ENCODE measurements around the gene TMEM229B.

Gene TMEM229B

GRCh38 chr14:67528276-67528675 is 39.8 kb upstream of the TMEM229B start:
- H3K36me3 ChIP-seq (ENCODE audit: insufficient read depth, low read length) = no peaks in the 10 kb centered on the region
- no peaks in the 10 kb centered on the region for H3K9me3 ChIP-seq (ENCODE audit: low read depth, low read length)
- TF ChIP-seq FOXP2 (optimal IDR thresholded peaks at IDR 0.05; ENCODE audit: control extremely low read depth, extremely low read length, insufficient read depth) (no peak), EZH2 (IDR thresholded peaks at IDR 0.05) (no peak), POLR2AphosphoS5 (IDR thresholded peaks at IDR 0.05; ENCODE audit: borderline replicate concordance, low read depth, low read length) (no peak)
- H3K9ac ChIP-seq (ENCODE audit: insufficient read length) = no peak overlapping the region
- H3K27ac ChIP-seq = no peak overlapping the region
- no peak for DNase-seq (ENCODE audit: low read depth, low spot score)
- no peak overlapping the region for H3K4me3 ChIP-seq

GRCh38 chr14:67527756-67528155 is 39.2 kb upstream of the TMEM229B start:
- TF ChIP-seq POLR2AphosphoS5 (IDR thresholded peaks at IDR 0.05; ENCODE audit: borderline replicate concordance, low read depth, low read length) = no peak
- TF ChIP-seq FOXP2 (optimal IDR thresholded peaks at IDR 0.05; ENCODE audit: control extremely low read depth, extremely low read length, insufficient read depth) = no peak
- TF ChIP-seq EZH2 (IDR thresholded peaks at IDR 0.05) = no peak

DNA sequence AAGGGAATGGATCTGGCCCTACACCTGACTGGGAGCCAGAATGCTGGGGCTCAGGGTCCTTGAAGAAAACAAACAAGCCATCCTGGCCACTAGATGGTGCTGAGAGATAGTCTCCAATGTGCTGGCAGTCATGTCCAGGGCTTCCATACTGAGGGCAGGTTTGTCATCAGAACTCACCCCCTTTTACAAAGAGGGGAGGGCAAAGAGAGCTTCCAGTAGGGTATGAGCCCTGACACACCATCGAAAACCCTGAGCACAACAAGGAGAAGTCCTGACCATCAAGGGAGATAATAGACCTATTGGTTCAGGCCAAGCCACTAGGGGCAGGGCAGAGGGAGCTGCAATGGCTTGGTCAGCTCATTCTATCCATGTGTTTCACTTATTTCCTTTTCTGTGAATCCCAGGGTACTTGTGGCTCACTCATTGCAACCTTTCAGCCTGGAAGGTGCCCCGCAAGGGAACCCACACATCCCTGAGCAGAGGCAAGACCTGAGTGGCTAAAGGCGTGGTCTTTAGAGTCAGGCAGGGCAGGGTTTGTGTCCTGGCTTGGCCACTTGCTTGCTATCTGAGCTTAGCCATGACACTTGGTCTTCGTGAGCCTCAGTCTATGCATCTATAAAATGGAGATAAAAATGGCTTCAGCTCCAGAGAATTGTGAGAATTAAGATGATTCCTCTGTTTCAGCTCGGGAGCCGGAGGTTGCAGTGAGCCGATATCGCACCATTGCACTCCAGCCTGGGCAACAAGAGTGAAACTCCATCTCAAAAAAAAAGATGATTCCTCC is 38.3 kb upstream of the TMEM229B start:
- Histone ChIP-seq H3K9ac (ENCODE audit: insufficient read length) (no peak overlapping the region), H3K4me3 (no peak overlapping the region), H3K9me3 (ENCODE audit: low read depth, low read length) (no peaks in the 10 kb centered on the region), H3K27ac (no peak overlapping the region), H3K36me3 (ENCODE audit: insufficient read depth, low read length) (no peaks in the 10 kb centered on the region)
- TF ChIP-seq FOXP2 (optimal IDR thresholded peaks at IDR 0.05; ENCODE audit: control extremely low read depth, extremely low read length, insufficient read depth) (no peak), POLR2AphosphoS5 (IDR thresholded peaks at IDR 0.05; ENCODE audit: borderline replicate concordance, low read depth, low read length) (no peak), EZH2 (IDR thresholded peaks at IDR 0.05) (no peak)
- peak; percentile 20 for DNase-seq (ENCODE audit: low read depth, low spot score)

More at GRCh38 chr14:67527756-67528155, 39.2 kb upstream of the TMEM229B start:
- Histone ChIP-seq H3K27ac (no peak overlapping the region), H3K36me3 (ENCODE audit: insufficient read depth, low read length) (no peaks in the 10 kb centered on the region), H3K9me3 (ENCODE audit: low read depth, low read length) (no peaks in the 10 kb centered on the region), H3K4me3 (no peak overlapping the region), H3K9ac (ENCODE audit: insufficient read length) (no peak overlapping the region)
- DNase-seq (ENCODE audit: low read depth, low spot score) = no peak

DNA sequence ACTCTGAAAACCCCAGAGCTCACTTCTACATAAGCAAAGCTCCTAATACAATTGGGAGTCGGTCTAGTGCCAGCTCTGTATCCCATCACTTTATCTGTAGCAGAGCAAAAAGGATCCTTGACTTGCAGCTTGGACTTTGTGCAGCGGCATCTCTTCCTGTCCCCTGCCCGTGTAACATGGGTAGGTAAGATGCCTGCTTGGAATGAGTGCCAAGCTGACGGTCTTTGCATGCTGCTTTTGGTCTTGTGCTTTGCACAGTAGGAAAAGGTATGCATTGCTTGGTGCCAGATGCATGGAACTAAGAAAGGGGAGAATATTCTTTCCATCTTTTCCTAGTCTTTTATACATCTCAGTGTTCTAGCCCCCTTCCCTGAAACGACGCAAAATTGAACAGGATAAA is 37.7 kb upstream of the TMEM229B start:
- H3K36me3 ChIP-seq (ENCODE audit: insufficient read depth, low read length) = no peaks in the 10 kb centered on the region
- no peak overlapping the region for H3K27ac ChIP-seq
- H3K9ac ChIP-seq (ENCODE audit: insufficient read length) = no peak overlapping the region
- no peak overlapping the region for H3K4me3 ChIP-seq
- TF ChIP-seq FOXP2 (optimal IDR thresholded peaks at IDR 0.05; ENCODE audit: control extremely low read depth, extremely low read length, insufficient read depth) = no peak
- TF ChIP-seq EZH2 (IDR thresholded peaks at IDR 0.05) = no peak
- no peak for TF ChIP-seq POLR2AphosphoS5 (IDR thresholded peaks at IDR 0.05; ENCODE audit: borderline replicate concordance, low read depth, low read length)
- no peaks in the 10 kb centered on the region for H3K9me3 ChIP-seq (ENCODE audit: low read depth, low read length)
- DNase-seq (ENCODE audit: low read depth, low spot score) = no peak

- no peaks in the 10 kb centered on the region for H3K36me3 ChIP-seq (ENCODE audit: insufficient read depth, low read length)
- TF ChIP-seq EZH2 (IDR thresholded peaks at IDR 0.05) = no peak
- no peak for TF ChIP-seq POLR2AphosphoS5 (IDR thresholded peaks at IDR 0.05; ENCODE audit: borderline replicate concordance, low read depth, low read length)
- TF ChIP-seq FOXP2 (optimal IDR thresholded peaks at IDR 0.05; ENCODE audit: control extremely low read depth, extremely low read length, insufficient read depth) = no peak
- no peak for DNase-seq (ENCODE audit: low read depth, low spot score)
- H3K4me3 ChIP-seq = no peak overlapping the region
- no peaks in the 10 kb centered on the region for H3K9me3 ChIP-seq (ENCODE audit: low read depth, low read length)
- H3K27ac ChIP-seq = no peak overlapping the region
- H3K9ac ChIP-seq (ENCODE audit: insufficient read length) = no peak overlapping the region
Measured at GRCh38 chr14:67525389-67525788, 36.9 kb upstream of the TMEM229B start.

GRCh38 chr14:67524634-67524963 is 36.1 kb upstream of the TMEM229B start:
- Histone ChIP-seq H3K4me3 (no peak overlapping the region), H3K36me3 (ENCODE audit: insufficient read depth, low read length) (no peaks in the 10 kb centered on the region), H3K27ac (no peak overlapping the region), H3K9me3 (ENCODE audit: low read depth, low read length) (no peaks in the 10 kb centered on the region), H3K9ac (ENCODE audit: insufficient read length) (no peak overlapping the region)
- peak; percentile 3 for DNase-seq (ENCODE audit: low read depth, low spot score)
- TF ChIP-seq EZH2 (IDR thresholded peaks at IDR 0.05) (no peak), FOXP2 (optimal IDR thresholded peaks at IDR 0.05; ENCODE audit: control extremely low read depth, extremely low read length, insufficient read depth) (no peak), POLR2AphosphoS5 (IDR thresholded peaks at IDR 0.05; ENCODE audit: borderline replicate concordance, low read depth, low read length) (no peak)

GRCh38 chr14:67523764-67524633 is 35.5 kb upstream of the TMEM229B start:
- Histone ChIP-seq H3K9ac (ENCODE audit: insufficient read length) (no peak overlapping the region), H3K36me3 (ENCODE audit: insufficient read depth, low read length) (no peaks in the 10 kb centered on the region), H3K4me3 (no peak overlapping the region), H3K9me3 (ENCODE audit: low read depth, low read length) (no peaks in the 10 kb centered on the region), H3K27ac (no peak overlapping the region)
- TF ChIP-seq FOXP2 (optimal IDR thresholded peaks at IDR 0.05; ENCODE audit: control extremely low read depth, extremely low read length, insufficient read depth) = no peak
- no peak for TF ChIP-seq POLR2AphosphoS5 (IDR thresholded peaks at IDR 0.05; ENCODE audit: borderline replicate concordance, low read depth, low read length)
- no peak for TF ChIP-seq EZH2 (IDR thresholded peaks at IDR 0.05)
- peak; percentile 16 for DNase-seq (ENCODE audit: low read depth, low spot score)

DNA sequence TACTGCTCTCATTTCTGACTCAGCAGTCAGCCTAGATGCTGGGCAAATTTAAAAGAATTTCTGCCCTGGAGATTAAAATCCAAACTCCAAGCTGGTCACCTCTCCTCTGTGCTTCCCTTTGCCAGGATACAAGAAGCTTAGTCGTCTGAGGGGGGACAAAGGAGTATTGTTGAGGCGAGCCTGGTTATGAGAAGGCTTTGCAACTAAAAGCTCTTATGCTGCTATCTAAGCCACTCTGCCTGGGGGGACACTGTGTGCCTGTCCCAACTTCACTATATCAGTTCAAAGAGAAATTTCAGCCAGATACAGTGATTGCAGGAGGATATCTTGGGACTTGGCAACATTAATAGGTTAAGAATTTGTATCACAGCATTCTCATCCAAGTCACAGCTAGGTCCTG is 33.7 kb upstream of the TMEM229B start:
- Histone ChIP-seq H3K4me3 (no peak overlapping the region), H3K36me3 (ENCODE audit: insufficient read depth, low read length) (no peaks in the 10 kb centered on the region), H3K27ac (no peak overlapping the region), H3K9ac (ENCODE audit: insufficient read length) (no peak overlapping the region), H3K9me3 (ENCODE audit: low read depth, low read length) (no peaks in the 10 kb centered on the region)
- DNase-seq (ENCODE audit: low read depth, low spot score) = no peak
- TF ChIP-seq FOXP2 (optimal IDR thresholded peaks at IDR 0.05; ENCODE audit: control extremely low read depth, extremely low read length, insufficient read depth) (no peak), POLR2AphosphoS5 (IDR thresholded peaks at IDR 0.05; ENCODE audit: borderline replicate concordance, low read depth, low read length) (no peak)

All from SK-N-MC (cell line).